Fibroblast of mammary gland (primary cell): ENCODE data around the gene LACC1.

Experiments
- DNase-seq: peaks from one replicate; pipeline ENCODE4 v3.0.0-alpha.2; 2010; ENCODE audit warnings: low read depth
- H3K4me3 ChIP-seq: 2 replicates; pipeline ENCODE4 v1.5.1; 2011; ENCODE audit warnings: low read depth, mild to moderate bottlenecking, low read length, moderate library complexity; ENCODE audit not compliant: control insufficient read depth
- TF ChIP-seq, protein P1 (sequence below): conservative IDR thresholded peaks from 2 replicates; pipeline ENCODE4 v1.5.1; 2011; ENCODE audit warnings: low read depth, low read length, inconsistent platforms; ENCODE audit not compliant: control insufficient read depth, insufficient read depth

LACC1 gene

DNA sequence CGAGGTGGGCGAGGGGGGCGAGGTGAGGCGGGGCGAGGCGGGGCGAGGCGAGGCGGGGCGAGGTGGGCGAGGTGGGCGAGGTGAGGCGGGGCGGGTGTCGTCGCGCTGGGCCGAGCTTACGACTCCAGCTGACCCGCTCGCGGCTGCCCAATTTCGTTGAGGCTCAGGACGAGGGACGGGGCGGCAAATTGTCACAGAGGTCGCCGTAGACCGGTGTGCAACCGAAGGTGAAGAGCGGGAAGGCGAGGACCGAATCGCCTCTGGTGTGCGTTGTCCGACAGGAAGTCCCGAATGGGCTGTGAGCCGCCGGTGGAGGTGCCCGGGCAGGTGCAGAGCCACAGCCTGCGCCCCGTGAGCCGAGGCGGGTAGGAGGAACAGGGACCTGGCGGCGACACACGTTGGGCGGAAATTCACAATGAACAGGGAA, at the start of gene LACC1:
LACC1 (plus strand) TSS at position 150 of the 427 bp plus-strand sequence. CDS start 1,082 bp downstream, outside the sequence.
- DNase-seq = no peak
- TF ChIP-seq, protein P1, sequence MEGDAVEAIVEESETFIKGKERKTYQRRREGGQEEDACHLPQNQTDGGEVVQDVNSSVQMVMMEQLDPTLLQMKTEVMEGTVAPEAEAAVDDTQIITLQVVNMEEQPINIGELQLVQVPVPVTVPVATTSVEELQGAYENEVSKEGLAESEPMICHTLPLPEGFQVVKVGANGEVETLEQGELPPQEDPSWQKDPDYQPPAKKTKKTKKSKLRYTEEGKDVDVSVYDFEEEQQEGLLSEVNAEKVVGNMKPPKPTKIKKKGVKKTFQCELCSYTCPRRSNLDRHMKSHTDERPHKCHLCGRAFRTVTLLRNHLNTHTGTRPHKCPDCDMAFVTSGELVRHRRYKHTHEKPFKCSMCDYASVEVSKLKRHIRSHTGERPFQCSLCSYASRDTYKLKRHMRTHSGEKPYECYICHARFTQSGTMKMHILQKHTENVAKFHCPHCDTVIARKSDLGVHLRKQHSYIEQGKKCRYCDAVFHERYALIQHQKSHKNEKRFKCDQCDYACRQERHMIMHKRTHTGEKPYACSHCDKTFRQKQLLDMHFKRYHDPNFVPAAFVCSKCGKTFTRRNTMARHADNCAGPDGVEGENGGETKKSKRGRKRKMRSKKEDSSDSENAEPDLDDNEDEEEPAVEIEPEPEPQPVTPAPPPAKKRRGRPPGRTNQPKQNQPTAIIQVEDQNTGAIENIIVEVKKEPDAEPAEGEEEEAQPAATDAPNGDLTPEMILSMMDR = no peak

DNA sequence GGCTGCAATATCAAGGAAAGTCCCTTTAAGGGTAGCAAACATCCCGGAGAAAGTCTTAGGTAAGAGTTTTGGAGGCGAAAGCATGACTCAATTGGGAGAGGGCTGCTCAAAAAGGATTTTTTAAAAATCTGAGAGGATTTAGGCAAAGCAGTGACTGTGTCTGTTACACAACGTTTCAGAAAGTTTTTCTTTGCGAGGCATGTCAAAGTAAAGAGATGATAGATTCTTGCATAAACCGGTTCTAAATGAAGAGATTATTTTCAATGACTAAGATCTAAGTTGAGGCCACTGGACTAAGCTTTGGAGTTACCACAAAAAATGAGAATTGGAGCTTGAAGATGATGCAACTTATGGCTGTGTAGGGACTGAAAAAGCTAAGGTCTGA, 49.2 kb upstream of the LACC1 start:
- TF ChIP-seq, protein P1 = no peak
- peak; percentile 95 for DNase-seq
- H3K4me3 ChIP-seq = peak overlapping the region; percentile 27

More for the DNA sequence above, at the start of gene LACC1:
- H3K4me3 ChIP-seq = peak within 1 kb of the TSS; percentile 75

DNA sequence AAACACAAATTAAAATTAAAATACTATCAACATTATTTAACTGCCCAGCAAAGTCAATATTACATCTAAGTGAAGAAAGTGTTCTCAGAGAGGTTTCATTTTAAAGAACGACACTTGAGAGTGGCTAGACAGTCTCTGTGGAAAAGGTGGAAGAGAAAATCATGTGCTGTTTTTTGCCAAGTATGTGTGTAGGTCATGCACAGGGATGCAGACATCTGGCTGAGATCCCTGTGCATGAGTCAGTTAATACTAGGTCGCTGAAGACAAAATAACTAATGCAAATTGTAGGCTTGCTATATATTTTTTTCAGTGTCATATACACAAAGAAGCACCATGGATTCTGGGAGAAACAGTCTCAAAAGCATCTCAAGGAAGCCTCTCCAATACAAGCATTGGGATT, 48.6 kb upstream of the LACC1 start:
- DNase-seq = peak; percentile 85
- TF ChIP-seq, protein P1 = no peak
- no peak overlapping the region for H3K4me3 ChIP-seq

DNA sequence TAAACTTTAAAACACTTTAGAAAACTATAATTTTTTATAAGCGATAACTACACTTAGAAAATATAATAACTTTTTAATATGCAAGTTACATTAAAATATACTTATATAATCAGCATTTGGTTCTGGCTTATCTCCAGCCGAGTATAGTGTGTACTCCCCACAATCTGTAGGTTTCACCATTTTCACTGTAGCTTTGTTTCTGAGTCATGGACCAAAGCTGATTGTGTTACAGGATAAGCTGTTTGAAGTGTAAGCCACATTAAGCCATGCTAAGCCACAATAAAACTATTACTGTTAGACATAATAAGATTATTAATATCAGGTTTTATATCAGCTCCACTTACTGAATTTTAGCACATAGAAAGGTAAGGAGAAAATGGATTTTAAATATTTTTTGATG, 44.0 kb upstream of the LACC1 start:
- TF ChIP-seq, protein P1 = no peak
- H3K4me3 ChIP-seq = no peak overlapping the region
- peak; percentile 37 for DNase-seq

DNA sequence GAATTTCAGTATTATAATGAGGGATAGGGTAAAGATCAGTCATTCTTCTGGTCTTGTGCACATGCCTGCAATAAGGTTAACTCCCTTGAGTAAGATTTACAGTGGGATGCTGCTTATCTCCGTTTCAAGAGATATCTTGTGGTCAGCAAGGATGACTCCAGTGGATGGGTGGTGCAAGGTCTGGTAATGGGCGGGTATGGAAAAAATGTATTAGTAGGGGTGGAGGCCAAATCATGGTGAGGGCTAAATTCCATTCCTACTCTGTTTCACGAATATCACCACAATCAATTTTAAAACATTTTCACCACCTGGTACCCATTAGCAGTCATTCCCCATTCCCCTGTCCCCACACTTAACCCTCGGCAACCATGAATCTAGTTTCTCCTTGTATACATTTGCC, 40.8 kb upstream of the LACC1 start:
- TF ChIP-seq, protein P1 = no peak
- no peak overlapping the region for H3K4me3 ChIP-seq
- DNase-seq = peak; percentile 60

DNA sequence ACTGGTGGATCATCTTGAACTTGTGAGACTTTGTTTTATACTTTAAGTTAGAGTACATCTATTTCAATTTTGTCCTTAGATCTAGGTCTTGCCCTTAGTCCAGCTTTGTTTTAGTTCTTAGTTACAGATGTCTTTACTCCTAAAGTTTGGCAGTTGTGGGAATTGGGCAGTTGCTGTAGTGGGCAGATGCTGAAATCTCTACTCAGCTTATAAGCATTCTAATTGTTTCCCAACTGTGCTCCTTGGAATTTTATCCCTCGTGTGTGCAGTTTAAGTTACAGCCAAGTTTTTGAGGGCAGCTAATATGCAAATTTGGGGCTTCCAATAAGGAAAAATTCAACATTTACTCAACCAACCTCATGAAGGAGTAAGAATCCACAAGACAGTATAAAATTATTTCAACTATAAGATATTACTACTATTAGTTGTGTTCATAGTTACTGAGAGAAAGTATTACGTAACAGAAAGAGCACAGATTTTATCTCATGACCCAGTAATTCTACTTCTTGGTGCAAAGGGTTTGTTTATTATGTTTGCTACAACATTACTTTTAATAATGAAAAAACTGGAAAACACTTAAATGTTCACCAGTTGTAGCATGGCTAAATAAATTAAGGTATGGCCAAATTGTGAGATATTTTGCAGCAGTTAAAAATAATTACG, 33.1 kb upstream of the LACC1 start:
- peak; percentile 61 for DNase-seq
- H3K4me3 ChIP-seq = no peak overlapping the region
- TF ChIP-seq, protein P1 = no peak
